Measurements from ENCODE around the gene CPN2. TPM values are rescaled to one million over a fixed set of nuclear protein-coding genes. Genes with fewer than 3 reads are reported as not detected.

CPN2 gene
- total and polyA plus RNA-seq, 2 of the 13 experiments (the other 11 are each of a cell fraction or from before 2014, with no cell fraction given) = 26.7 to 27.7 TPM

DNA sequence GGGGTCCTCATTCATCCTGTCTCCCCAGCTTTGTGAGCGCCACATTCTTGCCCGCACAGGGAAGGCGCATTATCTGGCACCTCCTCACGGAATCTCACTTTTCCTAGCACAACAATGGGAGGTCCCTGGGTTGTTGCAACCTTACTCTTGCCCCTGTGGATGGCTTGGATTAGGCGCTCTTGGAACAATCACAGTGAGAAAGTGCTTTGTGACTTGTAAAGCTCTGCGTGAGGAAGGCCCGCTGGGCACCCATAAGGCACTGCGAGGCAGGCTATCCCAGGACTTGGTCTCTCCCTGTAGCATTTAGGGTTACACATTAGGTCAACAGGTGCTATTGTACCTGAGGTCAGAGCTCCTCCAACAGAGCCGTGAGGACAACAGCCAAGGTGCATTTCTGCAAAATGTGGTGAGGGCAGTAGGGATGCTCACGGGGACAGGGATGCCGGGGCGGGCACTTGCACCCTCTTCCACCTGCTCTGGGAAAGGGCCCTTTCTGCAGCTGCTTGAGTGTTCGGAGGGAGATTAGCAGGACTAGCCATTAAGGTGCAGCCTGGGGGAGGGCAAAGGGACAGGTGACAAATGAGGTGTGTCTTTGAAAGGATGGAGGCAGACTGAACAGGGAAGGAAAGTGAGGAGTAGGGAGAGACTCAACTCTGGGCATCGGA lies 32.3 kb upstream of the CPN2 start:
- H3K9me3 ChIP-seq (ENCODE audit: low read length) = no peaks in the 10 kb centered on the region
- H3K27ac ChIP-seq (ENCODE audit: extremely low read length, insufficient read depth, low read length) = no peak overlapping the region
- no peak overlapping the region for H2AFZ ChIP-seq (ENCODE audit: low read length)
- 59% methylated on average over 14 of the region's 14 CpGs for WGBS (ENCODE audit: low lambda C conversion rate)
- ChIA-PET CTCF (ENCODE audit: low intra/inter-chr PET ratio, low total read pairs) (no interaction called here), POLR2A (no interaction called here)
- in situ Hi-C loops (cut with HindIII; ENCODE audit: extremely low pct_ligation_motif_present, low pct_unique_long_range_greater_than_20kb) (no loop called here), intact Hi-C loops (cut with micrococcal nuclease; ENCODE audit: unreplicated experiment) (no loop called here)
- H3K4me2 ChIP-seq (ENCODE audit: low read depth, low read length) = no peak overlapping the region
- no peak overlapping the region for H3K4me3 ChIP-seq (replicated peaks in 1 of 3; ENCODE audit: insufficient read depth in 1 of 3, low read depth in 2 of 3, low read length in 3 of 3)
- DNase-seq (ENCODE audit: low spot score) = no peak
- no peak for ATAC-seq
- no peaks in the 10 kb centered on the region for H3K79me2 ChIP-seq (ENCODE audit: insufficient read depth, low read length)
- no peak for FAIRE-seq
- TF ChIP-seq SAP130 (CRISPR knock-in tag; IDR thresholded peaks at IDR 0.05; ENCODE audit: low read depth) (no peak), AKAP8 (CRISPR knock-in tag; IDR thresholded peaks at IDR 0.05) (no peak), PITX1 (CRISPR knock-in tag; IDR thresholded peaks at IDR 0.05) (no peak), ZNF747 (CRISPR knock-in tag; IDR thresholded peaks at IDR 0.05; ENCODE audit: borderline replicate concordance) (no peak), RBFOX2 (IDR thresholded peaks at IDR 0.05; ENCODE audit: low read depth, low read length) (no peak), NFIB (CRISPR knock-in tag; IDR thresholded peaks at IDR 0.05; ENCODE audit: borderline replicate concordance) (no peak), MBNL3 (CRISPR knock-in tag; conservative IDR thresholded peaks at IDR 0.05) (no peak), ZNF850 (CRISPR knock-in tag; conservative IDR thresholded peaks at IDR 0.05) (no peak), SRSF1 (optimal IDR thresholded peaks at IDR 0.05; ENCODE audit: low read depth, low read length) (no peak), PCBP1 (IDR thresholded peaks at IDR 0.05; ENCODE audit: borderline replicate concordance, low read depth, low read length) (no peak)
- TF ChIP-seq, protein P1, sequence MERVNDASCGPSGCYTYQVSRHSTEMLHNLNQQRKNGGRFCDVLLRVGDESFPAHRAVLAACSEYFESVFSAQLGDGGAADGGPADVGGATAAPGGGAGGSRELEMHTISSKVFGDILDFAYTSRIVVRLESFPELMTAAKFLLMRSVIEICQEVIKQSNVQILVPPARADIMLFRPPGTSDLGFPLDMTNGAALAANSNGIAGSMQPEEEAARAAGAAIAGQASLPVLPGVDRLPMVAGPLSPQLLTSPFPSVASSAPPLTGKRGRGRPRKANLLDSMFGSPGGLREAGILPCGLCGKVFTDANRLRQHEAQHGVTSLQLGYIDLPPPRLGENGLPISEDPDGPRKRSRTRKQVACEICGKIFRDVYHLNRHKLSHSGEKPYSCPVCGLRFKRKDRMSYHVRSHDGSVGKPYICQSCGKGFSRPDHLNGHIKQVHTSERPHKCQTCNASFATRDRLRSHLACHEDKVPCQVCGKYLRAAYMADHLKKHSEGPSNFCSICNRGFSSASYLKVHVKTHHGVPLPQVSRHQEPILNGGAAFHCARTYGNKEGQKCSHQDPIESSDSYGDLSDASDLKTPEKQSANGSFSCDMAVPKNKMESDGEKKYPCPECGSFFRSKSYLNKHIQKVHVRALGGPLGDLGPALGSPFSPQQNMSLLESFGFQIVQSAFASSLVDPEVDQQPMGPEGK (CRISPR knock-in tag; IDR thresholded peaks at IDR 0.05) = no peak
- TF ChIP-seq, protein P2, sequence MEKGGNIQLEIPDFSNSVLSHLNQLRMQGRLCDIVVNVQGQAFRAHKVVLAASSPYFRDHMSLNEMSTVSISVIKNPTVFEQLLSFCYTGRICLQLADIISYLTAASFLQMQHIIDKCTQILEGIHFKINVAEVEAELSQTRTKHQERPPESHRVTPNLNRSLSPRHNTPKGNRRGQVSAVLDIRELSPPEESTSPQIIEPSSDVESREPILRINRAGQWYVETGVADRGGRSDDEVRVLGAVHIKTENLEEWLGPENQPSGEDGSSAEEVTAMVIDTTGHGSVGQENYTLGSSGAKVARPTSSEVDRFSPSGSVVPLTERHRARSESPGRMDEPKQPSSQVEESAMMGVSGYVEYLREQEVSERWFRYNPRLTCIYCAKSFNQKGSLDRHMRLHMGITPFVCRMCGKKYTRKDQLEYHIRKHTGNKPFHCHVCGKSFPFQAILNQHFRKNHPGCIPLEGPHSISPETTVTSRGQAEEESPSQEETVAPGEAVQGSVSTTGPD (CRISPR knock-in tag; IDR thresholded peaks at IDR 0.05) = no peak
- TF ChIP-seq, protein P3, sequence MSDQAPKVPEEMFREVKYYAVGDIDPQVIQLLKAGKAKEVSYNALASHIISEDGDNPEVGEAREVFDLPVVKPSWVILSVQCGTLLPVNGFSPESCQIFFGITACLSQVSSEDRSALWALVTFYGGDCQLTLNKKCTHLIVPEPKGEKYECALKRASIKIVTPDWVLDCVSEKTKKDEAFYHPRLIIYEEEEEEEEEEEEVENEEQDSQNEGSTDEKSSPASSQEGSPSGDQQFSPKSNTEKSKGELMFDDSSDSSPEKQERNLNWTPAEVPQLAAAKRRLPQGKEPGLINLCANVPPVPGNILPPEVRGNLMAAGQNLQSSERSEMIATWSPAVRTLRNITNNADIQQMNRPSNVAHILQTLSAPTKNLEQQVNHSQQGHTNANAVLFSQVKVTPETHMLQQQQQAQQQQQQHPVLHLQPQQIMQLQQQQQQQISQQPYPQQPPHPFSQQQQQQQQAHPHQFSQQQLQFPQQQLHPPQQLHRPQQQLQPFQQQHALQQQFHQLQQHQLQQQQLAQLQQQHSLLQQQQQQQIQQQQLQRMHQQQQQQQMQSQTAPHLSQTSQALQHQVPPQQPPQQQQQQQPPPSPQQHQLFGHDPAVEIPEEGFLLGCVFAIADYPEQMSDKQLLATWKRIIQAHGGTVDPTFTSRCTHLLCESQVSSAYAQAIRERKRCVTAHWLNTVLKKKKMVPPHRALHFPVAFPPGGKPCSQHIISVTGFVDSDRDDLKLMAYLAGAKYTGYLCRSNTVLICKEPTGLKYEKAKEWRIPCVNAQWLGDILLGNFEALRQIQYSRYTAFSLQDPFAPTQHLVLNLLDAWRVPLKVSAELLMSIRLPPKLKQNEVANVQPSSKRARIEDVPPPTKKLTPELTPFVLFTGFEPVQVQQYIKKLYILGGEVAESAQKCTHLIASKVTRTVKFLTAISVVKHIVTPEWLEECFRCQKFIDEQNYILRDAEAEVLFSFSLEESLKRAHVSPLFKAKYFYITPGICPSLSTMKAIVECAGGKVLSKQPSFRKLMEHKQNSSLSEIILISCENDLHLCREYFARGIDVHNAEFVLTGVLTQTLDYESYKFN (CRISPR knock-in tag; conservative IDR thresholded peaks at IDR 0.05) = no peak
- no peaks in the 10 kb centered on the region for H4K20me1 ChIP-seq (ENCODE audit: insufficient read depth, low read length)
- H3K27me3 ChIP-seq (ENCODE audit: control insufficient read depth in 1 of 2, insufficient read depth in 2 of 2, low read length in 2 of 2) = peaks cover 14 to 79% of the 10 kb centered on the region in 2 experiments
- BruUV-seq (replicated peaks) = no TSS peak
- H3K9ac ChIP-seq (ENCODE audit: insufficient read depth, low read depth, low read length) = no peak overlapping the region
- peaks cover 9% of the 10 kb centered on the region; the same call in 1 of the 2 replicates for H3K4me1 ChIP-seq (ENCODE audit: insufficient read depth, low read length)
- H3K36me3 ChIP-seq (replicated peaks in 1 of 2; ENCODE audit: control insufficient read depth in 1 of 2, insufficient read depth in 2 of 2, low read length in 2 of 2) = no peaks in the 10 kb centered on the region
